Neutrophil (primary cell): ENCODE results near the gene FAF1.

ENCODE experiments used
- H3K27ac ChIP-seq: fragments of 200-600 bp; sonication (generic); 2 replicates; pipeline ENCODE4 v1.5.1; 2016; ENCODE audit warnings: mild to moderate bottlenecking, moderate library complexity
- H3K27me3 ChIP-seq: fragments of 200-600 bp; sonication (generic); 2 replicates; pipeline ENCODE4 v1.6.0; 2016; ENCODE audit warnings: mild to moderate bottlenecking
- H3K36me3 ChIP-seq: fragments of 200-600 bp; sonication (generic); 2 replicates; pipeline ENCODE4 v1.5.1; 2017
- H3K4me1 ChIP-seq, 2 experiments: fragments of 200-600 bp in 1 of 2; sonication (generic) in 1 of 2; 1 replicate in 1 of 2; 2 replicates in 1 of 2; pipeline versions ENCODE4 v1.5.1 to v1.6.1; 2013 to 2016; ENCODE audit warnings: low read depth in 1 of 2, low read length in 1 of 2, mild to moderate bottlenecking in 1 of 2, moderate library complexity in 1 of 2; ENCODE audit not compliant: control insufficient read depth in 1 of 2, insufficient read depth in 1 of 2
- H3K4me3 ChIP-seq, 2 experiments: fragments of 200-600 bp in 1 of 2; sonication (generic) in 1 of 2; 1 replicate in 1 of 2; 2 replicates in 1 of 2; pipeline ENCODE4 v1.5.1; 2013 to 2016; ENCODE audit warnings: low read depth in 1 of 2, low read length in 1 of 2, mild to moderate bottlenecking in 1 of 2, moderate library complexity in 1 of 2
- H3K9me3 ChIP-seq: fragments of 200-600 bp; sonication (generic); 2 replicates; pipeline ENCODE4 v1.5.1; 2016
- TF ChIP-seq, protein P1 (sequence below): fragments of 200-600 bp; sonication (generic); IDR thresholded peaks from 2 replicates; pipeline ENCODE4 v1.5.1; 2016; ENCODE audit warnings: antibody characterized with exemption

Gene FAF1

DNA sequence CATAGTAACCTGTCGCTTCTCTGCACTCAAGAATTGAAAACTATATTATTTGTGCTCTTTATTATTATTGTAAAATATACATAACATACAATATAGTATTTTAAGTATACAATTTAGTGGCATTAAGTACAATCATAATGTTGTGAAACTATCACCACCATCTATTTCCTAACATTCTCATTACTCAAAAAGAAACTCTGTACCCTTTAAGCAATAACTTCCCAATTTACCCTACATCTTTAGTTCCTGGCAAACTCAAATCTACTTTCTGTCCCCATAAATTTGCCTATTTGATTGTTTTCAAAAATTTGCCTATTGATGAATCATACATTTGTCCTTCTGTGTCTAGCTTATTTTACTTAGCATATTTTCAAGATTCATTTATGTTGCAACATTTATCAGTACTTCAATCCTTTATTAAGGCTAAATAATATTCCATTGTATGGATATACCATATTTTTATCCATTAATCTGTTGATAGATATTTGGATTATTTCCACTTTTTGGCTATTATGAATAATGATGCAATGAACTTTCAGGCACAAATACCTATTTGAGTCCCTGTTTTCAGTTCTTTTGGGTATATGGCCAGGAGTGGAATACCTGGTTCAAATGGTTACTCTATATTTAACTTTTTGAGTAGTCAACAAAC is 437.2 kb downstream of the FAF1 start:
- TF ChIP-seq, protein P1, sequence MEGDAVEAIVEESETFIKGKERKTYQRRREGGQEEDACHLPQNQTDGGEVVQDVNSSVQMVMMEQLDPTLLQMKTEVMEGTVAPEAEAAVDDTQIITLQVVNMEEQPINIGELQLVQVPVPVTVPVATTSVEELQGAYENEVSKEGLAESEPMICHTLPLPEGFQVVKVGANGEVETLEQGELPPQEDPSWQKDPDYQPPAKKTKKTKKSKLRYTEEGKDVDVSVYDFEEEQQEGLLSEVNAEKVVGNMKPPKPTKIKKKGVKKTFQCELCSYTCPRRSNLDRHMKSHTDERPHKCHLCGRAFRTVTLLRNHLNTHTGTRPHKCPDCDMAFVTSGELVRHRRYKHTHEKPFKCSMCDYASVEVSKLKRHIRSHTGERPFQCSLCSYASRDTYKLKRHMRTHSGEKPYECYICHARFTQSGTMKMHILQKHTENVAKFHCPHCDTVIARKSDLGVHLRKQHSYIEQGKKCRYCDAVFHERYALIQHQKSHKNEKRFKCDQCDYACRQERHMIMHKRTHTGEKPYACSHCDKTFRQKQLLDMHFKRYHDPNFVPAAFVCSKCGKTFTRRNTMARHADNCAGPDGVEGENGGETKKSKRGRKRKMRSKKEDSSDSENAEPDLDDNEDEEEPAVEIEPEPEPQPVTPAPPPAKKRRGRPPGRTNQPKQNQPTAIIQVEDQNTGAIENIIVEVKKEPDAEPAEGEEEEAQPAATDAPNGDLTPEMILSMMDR: no peak
- no peaks in the 10 kb centered on the region for H3K27me3 ChIP-seq
- peaks cover 4% of the 10 kb centered on the region for H3K36me3 ChIP-seq
- H3K27ac ChIP-seq: no peak overlapping the region
- H3K4me3 ChIP-seq: no peak overlapping the region
- H3K9me3 ChIP-seq: no peaks in the 10 kb centered on the region
- peaks cover 0 to 7% of the 10 kb centered on the region in 2 experiments for H3K4me1 ChIP-seq

DNA sequence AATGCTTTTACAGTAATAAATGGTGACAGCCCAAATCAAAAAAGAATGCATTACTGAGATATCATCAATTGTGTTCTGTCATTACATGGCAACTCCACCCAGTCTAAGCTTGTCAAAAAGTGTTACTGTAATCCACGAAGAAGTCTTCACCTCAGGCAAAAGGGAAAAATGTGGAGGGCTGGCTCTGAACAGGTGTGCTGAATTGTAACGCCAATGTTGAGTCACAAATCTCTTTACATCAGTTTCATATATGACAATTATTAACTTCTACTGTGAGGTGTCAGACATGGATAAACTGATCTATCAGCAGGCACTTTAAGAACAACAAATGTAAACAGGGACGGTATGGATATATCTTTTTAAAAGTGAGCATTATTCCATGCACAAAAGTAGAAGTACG is 438.4 kb downstream of the FAF1 start:
- peaks cover 0 to 7% of the 10 kb centered on the region in 2 experiments for H3K4me1 ChIP-seq
- no peak overlapping the region for H3K4me3 ChIP-seq
- no peaks in the 10 kb centered on the region for H3K9me3 ChIP-seq
- H3K36me3 ChIP-seq: peaks cover 4% of the 10 kb centered on the region
- TF ChIP-seq, protein P1: no peak
- H3K27me3 ChIP-seq: no peaks in the 10 kb centered on the region
- H3K27ac ChIP-seq: no peak overlapping the region

DNA sequence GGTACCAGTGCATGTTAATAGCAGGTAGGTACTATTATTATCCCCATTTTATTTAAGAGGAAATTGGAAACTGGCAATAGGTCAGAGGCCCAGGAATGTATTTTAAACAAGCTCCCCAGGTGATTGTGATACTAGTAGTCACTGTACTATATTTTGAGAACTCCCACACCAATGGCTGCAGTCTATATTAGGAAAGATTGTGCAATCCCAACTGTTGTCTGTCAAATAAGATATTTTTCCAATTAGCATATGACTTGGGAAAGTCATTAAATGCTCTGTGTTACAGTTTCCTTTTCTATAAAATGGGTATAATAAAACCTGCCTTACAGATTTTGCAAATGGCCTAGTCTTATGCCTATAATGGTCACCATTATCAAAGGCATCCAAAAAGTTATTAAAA is 442.6 kb downstream of the FAF1 start:
- TF ChIP-seq, protein P1: no peak
- H3K9me3 ChIP-seq: no peaks in the 10 kb centered on the region
- peaks cover 0 to 1% of the 10 kb centered on the region in 2 experiments for H3K4me1 ChIP-seq
- H3K4me3 ChIP-seq: no peak overlapping the region
- peaks cover 4% of the 10 kb centered on the region for H3K36me3 ChIP-seq
- no peaks in the 10 kb centered on the region for H3K27me3 ChIP-seq
- H3K27ac ChIP-seq: no peak overlapping the region

DNA sequence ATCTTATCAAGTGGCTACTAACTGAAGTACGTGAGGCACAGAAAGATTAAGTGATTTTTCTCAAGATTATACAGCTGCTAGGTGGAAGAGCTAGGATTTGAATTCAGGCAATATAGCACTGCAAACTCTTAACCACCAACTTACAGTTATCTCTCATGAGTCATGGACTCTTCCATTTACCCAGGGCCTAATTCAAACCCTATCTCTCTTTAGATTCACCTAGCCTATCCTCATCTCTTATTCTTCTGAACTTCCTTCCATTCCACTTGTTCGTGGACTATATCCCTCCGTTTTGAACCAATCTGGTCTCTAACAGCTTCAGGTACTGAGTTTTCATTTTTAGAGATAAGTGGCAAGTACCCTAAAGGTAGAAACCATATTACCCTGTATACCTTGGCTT is 444.0 kb downstream of the FAF1 start:
- H3K9me3 ChIP-seq: no peaks in the 10 kb centered on the region
- no peak overlapping the region for H3K27ac ChIP-seq
- no peaks in the 10 kb centered on the region for H3K27me3 ChIP-seq
- no peak overlapping the region for H3K4me3 ChIP-seq
- peaks cover 4% of the 10 kb centered on the region for H3K36me3 ChIP-seq
- TF ChIP-seq, protein P1: no peak
- no peaks in the 10 kb centered on the region for H3K4me1 ChIP-seq

DNA sequence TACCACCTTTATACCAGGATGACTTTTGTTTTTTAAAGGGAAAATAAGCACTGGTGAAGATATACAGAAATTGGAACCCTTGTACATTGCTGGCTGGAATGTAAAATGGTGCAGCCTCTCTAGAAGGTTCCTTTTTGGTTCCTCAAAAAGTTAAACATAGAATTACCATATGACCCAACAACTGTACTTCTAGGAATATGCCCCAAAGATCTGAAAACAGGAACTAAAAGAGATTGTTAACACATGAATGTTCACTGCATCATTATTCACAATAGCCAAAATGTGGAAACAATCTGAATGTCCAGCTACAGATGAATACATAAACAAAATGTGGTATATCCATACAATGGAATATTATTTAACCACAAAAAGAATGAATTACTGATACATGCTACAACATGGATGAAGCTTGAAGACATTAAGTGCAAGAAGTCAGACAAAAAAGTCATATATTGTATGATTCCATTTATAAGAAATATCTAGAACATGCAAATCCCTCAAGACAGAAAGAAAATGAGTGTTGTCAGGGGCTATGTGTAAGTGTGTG is 452.0 kb downstream of the FAF1 start:
- Histone ChIP-seq H3K4me3 (no peak overlapping the region), H3K4me1 (no peaks in the 10 kb centered on the region)
- TF ChIP-seq, protein P1: no peak

More for the DNA sequence above, 452.0 kb downstream of the FAF1 start:
- H3K36me3 ChIP-seq: no peaks in the 10 kb centered on the region
- no peaks in the 10 kb centered on the region for H3K27me3 ChIP-seq
- H3K27ac ChIP-seq: no peak overlapping the region
- no peaks in the 10 kb centered on the region for H3K9me3 ChIP-seq
